ENCODE measurements around the gene TTC36.

- TF ChIP-seq CTCF (conservative IDR thresholded peaks at IDR 0.05 in 1 of 2, IDR thresholded peaks at IDR 0.05 in 1 of 2; ENCODE audit: low read depth in 1 of 2, low read length in 2 of 2) (no peak), EZH2 (IDR thresholded peaks at IDR 0.05; ENCODE audit: low read length, missing control alignments) (no peak)
Measured at GRCh38 chr11:118524757-118525470, 2.4 kb upstream of the TTC36 start.

Data from fibroblast of lung (primary cell).